Measurements from ENCODE around the gene TMEM185A. TPM values are rescaled to one million over a fixed set of nuclear protein-coding genes. Genes with fewer than 3 reads are reported as not detected.
"Not testable (repeated sequence)": the region's sequence is repeated elsewhere in the genome, so short reads cannot be mapped to it uniquely, and the experiment has no call there.

The TMEM185A gene
- total RNA-seq, 1 experiment from 2014 or later: 15.2 TPM

- DNase-seq (ENCODE audit: low read depth, low spot score); intact Hi-C loops (cut with micrococcal nuclease); CTCF ChIA-PET; BruUV-seq (replicated peaks); H3K27me3 ChIP-seq (ENCODE audit: insufficient read depth, low read length); H3K36me3 ChIP-seq (ENCODE audit: control insufficient read depth in 1 of 2, insufficient read depth in 2 of 2, low read length in 2 of 2); RAD21 ChIA-PET (ENCODE audit: low non-redundant PET in 1 of 2, low total read pairs in 2 of 2, uncharacterized antibody in 2 of 2, unreplicated experiment in 2 of 2); H3K9me2 ChIP-seq (ENCODE audit: insufficient read depth); H3K27ac ChIP-seq (ENCODE audit: low read depth, low read length); H2AFZ ChIP-seq (ENCODE audit: low read depth, low read length, poor library complexity, severe bottlenecking); POLR2A ChIA-PET; ATAC-seq; H3K79me2 ChIP-seq (ENCODE audit: insufficient read depth, low read length); H3K9ac ChIP-seq (ENCODE audit: low read length); H3K4me2 ChIP-seq (ENCODE audit: low read length); H4K20me1 ChIP-seq (ENCODE audit: insufficient read depth); H3K9me3 ChIP-seq (ENCODE audit: control insufficient read depth in 1 of 2, insufficient read depth in 1 of 2, low read depth in 1 of 2, low read length in 2 of 2); H3K4me3 ChIP-seq (replicated peaks in 1 of 2; ENCODE audit: low read depth in 1 of 2, low read length in 2 of 2); H3K4me1 ChIP-seq (ENCODE audit: control insufficient read depth in 1 of 2, insufficient read depth in 2 of 2, low read length in 2 of 2): not testable (repeated sequence)
Observed at GRCh38 chrX:149547782-149548181, 83.8 kb downstream of the TMEM185A start.

GRCh38 chrX:149546962-149547361, 84.6 kb downstream of the TMEM185A start:
- CTCF ChIA-PET; H4K20me1 ChIP-seq (ENCODE audit: insufficient read depth); H3K4me2 ChIP-seq (ENCODE audit: low read length); ATAC-seq; H3K9ac ChIP-seq (ENCODE audit: low read length); H3K36me3 ChIP-seq (ENCODE audit: control insufficient read depth in 1 of 2, insufficient read depth in 2 of 2, low read length in 2 of 2); RAD21 ChIA-PET (ENCODE audit: low non-redundant PET in 1 of 2, low total read pairs in 2 of 2, uncharacterized antibody in 2 of 2, unreplicated experiment in 2 of 2); H3K79me2 ChIP-seq (ENCODE audit: insufficient read depth, low read length); H3K27me3 ChIP-seq (ENCODE audit: insufficient read depth, low read length); H3K9me3 ChIP-seq (ENCODE audit: control insufficient read depth in 1 of 2, insufficient read depth in 1 of 2, low read depth in 1 of 2, low read length in 2 of 2); H3K27ac ChIP-seq (ENCODE audit: low read depth, low read length); H3K4me3 ChIP-seq (replicated peaks in 1 of 2; ENCODE audit: low read depth in 1 of 2, low read length in 2 of 2); intact Hi-C loops (cut with micrococcal nuclease); H3K9me2 ChIP-seq (ENCODE audit: insufficient read depth); H3K4me1 ChIP-seq (ENCODE audit: control insufficient read depth in 1 of 2, insufficient read depth in 2 of 2, low read length in 2 of 2); DNase-seq (ENCODE audit: low read depth, low spot score); H2AFZ ChIP-seq (ENCODE audit: low read depth, low read length, poor library complexity, severe bottlenecking); BruUV-seq (replicated peaks); POLR2A ChIA-PET: not testable (repeated sequence)

Other genes with a start within 250 kb of the TMEM185A start
- 42.0 TPM for gene IDS, start 126.5 kb downstream of the TMEM185A start, total RNA-seq (2021; ENCODE audit: unreplicated experiment)
- 9.0 TPM for gene EOLA1, start 90.8 kb downstream of the TMEM185A start, total RNA-seq (2021; ENCODE audit: unreplicated experiment)
- gene HSFX3, start 81.9 kb downstream of the TMEM185A start, total RNA-seq (2021; ENCODE audit: unreplicated experiment): 0.96 TPM
- 0.47 TPM for gene MAGEA9B, start 44.3 kb downstream of the TMEM185A start, total RNA-seq (2021; ENCODE audit: unreplicated experiment)
- not detected for gene HSFX2, start 36.5 kb downstream of the TMEM185A start, total RNA-seq (2021; ENCODE audit: unreplicated experiment)
- gene MAGEA11, start 80.3 kb upstream of the TMEM185A start, total RNA-seq (2021; ENCODE audit: unreplicated experiment): not detected
- gene HSFX1, start 142.3 kb upstream of the TMEM185A start, total RNA-seq (2021; ENCODE audit: unreplicated experiment): 0.44 TPM
- gene MAGEA9, start 150.1 kb upstream of the TMEM185A start, total RNA-seq (2021; ENCODE audit: unreplicated experiment): not detected
- not detected for gene MAGEA8, start 249.4 kb upstream of the TMEM185A start, total RNA-seq (2021; ENCODE audit: unreplicated experiment)